ENCODE results near the gene PI4KA. TPM values are rescaled to one million over a fixed set of nuclear protein-coding genes. Genes with fewer than 3 reads are reported as not detected.
"Not testable (repeated sequence)": the region's sequence is repeated elsewhere in the genome, so short reads cannot be mapped to it uniquely, and the experiment has no call there.

The PI4KA gene
- total RNA-seq, 1 experiment from 2014 or later = 71.6 TPM

DNA sequence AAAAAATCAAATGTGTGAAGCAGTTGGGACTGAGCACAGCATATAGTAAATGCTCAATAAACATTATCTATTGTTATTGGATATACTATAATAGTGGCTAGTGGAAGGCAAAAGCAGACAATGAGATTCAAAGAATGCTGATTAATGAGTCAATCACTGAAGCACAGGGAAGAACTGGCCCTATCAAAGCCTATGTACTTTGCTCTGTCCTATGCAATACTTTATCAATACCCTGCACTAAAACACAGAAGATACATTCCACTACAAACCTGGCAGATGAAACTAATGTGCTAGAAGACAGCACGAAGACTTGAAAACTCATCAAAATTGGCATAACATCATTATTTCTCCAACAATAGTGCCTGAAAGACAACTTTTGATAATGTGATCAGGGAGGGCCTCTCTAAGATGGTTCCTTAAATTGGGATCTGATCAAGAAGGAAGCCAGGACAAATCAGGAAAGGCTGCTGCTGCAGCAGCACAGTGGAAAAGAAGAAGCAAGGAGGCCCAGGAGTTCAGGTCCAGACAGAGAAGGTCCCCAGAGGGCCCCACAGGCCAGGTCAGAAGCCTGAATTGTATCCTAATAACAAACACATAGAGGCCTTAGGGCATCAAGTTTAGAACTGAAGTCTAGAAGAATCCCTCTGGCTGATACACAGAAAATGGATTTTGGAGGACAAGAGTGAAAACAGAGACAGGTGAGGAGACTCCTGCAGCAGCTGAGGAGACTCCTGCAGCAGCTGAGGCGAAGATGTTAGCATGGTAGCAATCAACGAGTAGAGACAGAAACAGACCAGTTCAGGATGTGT lies 18.6 kb downstream of the PI4KA start:
- Histone ChIP-seq H3K27ac (ENCODE audit: low read depth, low read length, poor library complexity, severe bottlenecking) (no peak overlapping the region), H3K4me3 (ENCODE audit: low read depth, low read length, poor library complexity, severe bottlenecking) (no peak overlapping the region), H3K4me1 (ENCODE audit: insufficient read depth, low read length, poor library complexity, severe bottlenecking) (no peaks in the 10 kb centered on the region), H3K9me3 (ENCODE audit: low read depth, low read length, poor library complexity, severe bottlenecking) (no peaks in the 10 kb centered on the region), H3K36me3 (ENCODE audit: insufficient read depth, low read length, poor library complexity, severe bottlenecking) (no peaks in the 10 kb centered on the region), H3K27me3 (replicated peaks; ENCODE audit: insufficient read depth, low read depth, low read length, poor library complexity) (no peaks in the 10 kb centered on the region)
- no TSS peak for BruUV-seq (replicated peaks)
- DNase-seq (ENCODE audit: low spot score) = no peak
- TF ChIP-seq EZH2 (IDR thresholded peaks at IDR 0.05; ENCODE audit: borderline replicate concordance, low read depth, low read length, poor library complexity, severe bottlenecking) (no peak), CTCF (conservative IDR thresholded peaks at IDR 0.05; ENCODE audit: low read depth, low read length) (no peak)
- ChIA-PET CTCF (no interaction called here), POLR2A (ENCODE audit: low non-redundant PET) (no interaction called here)
- intact Hi-C loops (cut with micrococcal nuclease; ENCODE audit: unreplicated experiment) = no loop called here

DNA sequence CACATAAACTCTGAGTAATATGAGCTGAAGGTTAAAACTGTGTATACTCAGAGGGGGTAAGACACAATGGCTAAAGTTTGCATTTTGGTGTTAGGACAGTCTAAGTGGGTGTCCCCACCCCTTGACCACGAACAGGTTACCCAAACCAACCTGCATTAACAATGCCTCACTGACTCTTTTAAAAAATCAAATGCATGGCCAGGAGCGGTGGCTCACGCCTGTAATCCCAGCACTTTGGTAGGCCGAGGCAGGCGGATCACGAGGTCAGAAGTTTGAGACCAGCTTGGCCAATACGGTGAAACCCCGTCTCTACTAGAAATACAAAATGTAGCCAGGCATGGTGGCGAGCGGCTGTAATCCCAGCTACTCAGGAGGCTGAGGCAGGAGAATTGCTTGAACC lies 19.3 kb downstream of the PI4KA start:
- POLR2A ChIA-PET (ENCODE audit: low non-redundant PET); H3K4me3 ChIP-seq (ENCODE audit: low read depth, low read length, poor library complexity, severe bottlenecking); CTCF ChIA-PET; H3K36me3 ChIP-seq (ENCODE audit: insufficient read depth, low read length, poor library complexity, severe bottlenecking); H3K27ac ChIP-seq (ENCODE audit: low read depth, low read length, poor library complexity, severe bottlenecking); H3K9me3 ChIP-seq (ENCODE audit: low read depth, low read length, poor library complexity, severe bottlenecking); intact Hi-C loops (cut with micrococcal nuclease; ENCODE audit: unreplicated experiment); BruUV-seq (replicated peaks); H3K27me3 ChIP-seq (replicated peaks; ENCODE audit: insufficient read depth, low read depth, low read length, poor library complexity); DNase-seq (ENCODE audit: low spot score); H3K4me1 ChIP-seq (ENCODE audit: insufficient read depth, low read length, poor library complexity, severe bottlenecking): not testable (repeated sequence)

DNA sequence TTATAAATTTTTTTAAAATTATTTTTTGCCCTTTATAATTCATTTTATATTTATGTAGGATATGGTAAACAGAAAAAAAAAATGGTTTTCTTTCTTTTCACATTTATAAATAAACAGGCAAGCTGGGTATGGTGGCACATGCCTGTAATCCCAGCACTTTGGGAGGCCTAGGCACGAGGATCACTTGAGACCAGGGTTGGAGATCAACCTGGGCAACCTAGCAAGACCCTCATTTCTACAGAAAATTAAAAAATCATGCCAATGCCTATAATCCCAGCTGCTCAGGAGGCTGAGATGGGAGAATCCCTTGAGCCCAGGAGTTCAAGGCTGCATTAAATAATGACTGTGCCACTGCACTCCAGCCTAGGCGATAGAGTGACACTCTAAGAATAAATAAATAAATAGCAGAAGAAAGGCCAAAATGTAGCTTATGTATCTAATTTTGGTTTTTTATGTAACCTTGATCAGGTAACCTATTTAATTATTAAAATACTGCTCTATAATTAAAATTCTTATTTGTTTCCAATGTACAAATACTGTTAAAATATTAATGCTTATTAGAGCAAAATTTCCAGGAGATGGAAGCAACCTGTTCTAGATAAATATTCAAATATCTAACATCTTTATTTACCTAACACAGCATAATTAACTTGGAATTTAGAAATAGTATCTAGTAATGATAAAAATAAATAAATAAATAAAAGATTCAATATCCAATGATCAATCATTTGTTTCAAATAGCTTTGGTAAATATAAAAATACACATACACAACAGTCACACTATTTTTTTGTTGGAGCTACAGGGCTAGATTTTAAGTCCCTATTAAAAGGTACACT lies 21.4 kb downstream of the PI4KA start:
- POLR2A ChIA-PET (ENCODE audit: low non-redundant PET) = no interaction called here
- Histone ChIP-seq H3K4me3 (ENCODE audit: low read depth, low read length, poor library complexity, severe bottlenecking) (no peak overlapping the region), H3K27ac (ENCODE audit: low read depth, low read length, poor library complexity, severe bottlenecking) (no peak overlapping the region), H3K4me1 (ENCODE audit: insufficient read depth, low read length, poor library complexity, severe bottlenecking) (no peaks in the 10 kb centered on the region), H3K9me3 (ENCODE audit: low read depth, low read length, poor library complexity, severe bottlenecking) (no peaks in the 10 kb centered on the region), H3K27me3 (replicated peaks; ENCODE audit: insufficient read depth, low read depth, low read length, poor library complexity) (no peaks in the 10 kb centered on the region), H3K36me3 (ENCODE audit: insufficient read depth, low read length, poor library complexity, severe bottlenecking) (peaks cover 8% of the 10 kb centered on the region)
- intact Hi-C loops (cut with micrococcal nuclease; ENCODE audit: unreplicated experiment) = no loop called here
- no peak for DNase-seq (ENCODE audit: low spot score)
- no TSS peak for BruUV-seq (replicated peaks)
- TF ChIP-seq CTCF (conservative IDR thresholded peaks at IDR 0.05; ENCODE audit: low read depth, low read length) = no peak
- no peak for TF ChIP-seq EZH2 (IDR thresholded peaks at IDR 0.05; ENCODE audit: borderline replicate concordance, low read depth, low read length, poor library complexity, severe bottlenecking)
- CTCF ChIA-PET = no interaction called here
